Glutamatergic neuron (in vitro differentiated cells): ENCODE measurements around the gene NTN1. TPM values are rescaled to one million over a fixed set of nuclear protein-coding genes. Genes with fewer than 3 reads are reported as not detected.

ENCODE experiments used
- DNase-seq: peaks from one replicate; pipeline ENCODE4 v3.0.0; 2022
- H3K27ac Mint-ChIP-seq: one replicate; pipeline ENCODE4 v1.8.0; 2020; ENCODE audit warnings: mild to moderate bottlenecking, mixed read lengths, inconsistent platforms; ENCODE audit not compliant: unreplicated experiment
- H3K27me3 Mint-ChIP-seq: one replicate; pipeline ENCODE4 v1.8.0; 2020; ENCODE audit warnings: mild to moderate bottlenecking, moderate library complexity, mixed read lengths, inconsistent platforms; ENCODE audit not compliant: unreplicated experiment
- H3K36me3 Mint-ChIP-seq: one replicate; pipeline ENCODE4 v1.8.0; 2020; ENCODE audit warnings: mild to moderate bottlenecking, mixed read lengths, inconsistent platforms; ENCODE audit not compliant: unreplicated experiment
- H3K4me1 Mint-ChIP-seq: one replicate; pipeline ENCODE4 v1.8.0; 2020; ENCODE audit warnings: mild to moderate bottlenecking, low read depth, mixed read lengths, inconsistent platforms; ENCODE audit not compliant: unreplicated experiment
- H3K4me3 Mint-ChIP-seq: one replicate; pipeline ENCODE4 v1.8.0; 2020; ENCODE audit warnings: mild to moderate bottlenecking, mixed read lengths, inconsistent platforms; ENCODE audit not compliant: unreplicated experiment
- H3K9me3 Mint-ChIP-seq: one replicate; pipeline ENCODE4 v1.8.0; 2020; ENCODE audit warnings: mild to moderate bottlenecking, moderate library complexity, mixed read lengths, inconsistent platforms; ENCODE audit not compliant: unreplicated experiment
- CTCF ChIP-seq: fragments of 200-600 bp; sonication (generic); IDR thresholded peaks from one replicate; pipeline ENCODE4 v1.5.0; 2021; ENCODE audit not compliant: partially characterized antibody, unreplicated experiment
- total RNA-seq: library from RNA; stranded (reverse); fragmentation: NEBNext Ultra II Directional; extraction: Animal tissue kit (Norgen Biotek cat#: 25700); gene quantifications from one replicate; pipeline ENCODE4 v1.2.1, GENCODE V29; 2021; ENCODE audit not compliant: unreplicated experiment

The NTN1 gene
- total RNA-seq, 1 donor from 2014 or later = 0.76 TPM

DNA sequence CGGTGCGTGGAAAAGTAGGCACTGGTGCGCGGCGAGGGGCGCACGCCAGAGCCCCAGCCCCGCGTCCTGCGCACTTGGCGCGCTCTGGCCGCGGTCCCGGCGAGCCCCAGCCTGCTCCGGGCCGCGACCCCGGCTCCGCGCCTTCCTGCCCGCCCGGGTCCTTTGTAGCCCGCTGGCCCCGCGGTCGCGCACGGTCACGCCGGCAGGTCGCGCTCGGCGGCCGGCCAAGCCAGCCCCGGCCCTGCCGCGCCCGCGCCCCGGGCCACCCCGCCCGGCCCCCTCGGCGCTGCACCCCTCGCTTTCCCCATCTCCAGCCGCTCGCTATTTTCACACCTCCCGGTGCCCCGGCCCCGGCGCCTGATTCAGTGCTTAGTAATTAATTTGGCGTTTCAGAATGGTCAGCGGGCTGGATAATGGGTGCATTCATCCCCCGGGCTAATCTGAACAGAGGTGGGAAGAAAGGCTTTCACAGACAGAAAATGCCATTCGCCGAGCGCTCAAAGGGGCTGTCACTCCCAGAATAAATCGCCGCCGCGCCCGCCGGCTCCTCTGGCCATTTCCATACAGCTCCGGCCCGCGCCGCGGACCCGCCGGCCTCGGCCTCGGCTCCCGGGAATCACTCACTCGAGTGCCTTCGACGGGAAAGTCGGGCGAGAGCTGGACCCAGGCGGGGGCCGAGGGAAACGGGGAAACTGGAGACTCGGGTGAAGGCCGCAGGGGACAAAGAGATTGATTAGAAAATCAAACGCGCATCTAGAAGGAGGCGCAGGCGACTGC lies 17.8 kb upstream of the NTN1 start:
- Mint-ChIP-seq H3K4me3 (peak overlapping the region; percentile 74), H3K36me3 (no peaks in the 10 kb centered on the region), H3K27me3 (peaks cover 22% of the 10 kb centered on the region), H3K9me3 (peaks cover 4% of the 10 kb centered on the region), H3K27ac (no peak overlapping the region), H3K4me1 (no peaks in the 10 kb centered on the region)
- TF ChIP-seq CTCF = no peak
- DNase-seq = peak; percentile 63

- TF ChIP-seq CTCF = no peak
- Mint-ChIP-seq H3K4me1 (no peaks in the 10 kb centered on the region), H3K36me3 (no peaks in the 10 kb centered on the region), H3K27me3 (peaks cover 27% of the 10 kb centered on the region), H3K9me3 (peaks cover 4% of the 10 kb centered on the region), H3K4me3 (no peak overlapping the region), H3K27ac (no peak overlapping the region)
- no peak for DNase-seq
Observed at GRCh38 chr17:9004132-9004960, 17.0 kb upstream of the NTN1 start.

DNA sequence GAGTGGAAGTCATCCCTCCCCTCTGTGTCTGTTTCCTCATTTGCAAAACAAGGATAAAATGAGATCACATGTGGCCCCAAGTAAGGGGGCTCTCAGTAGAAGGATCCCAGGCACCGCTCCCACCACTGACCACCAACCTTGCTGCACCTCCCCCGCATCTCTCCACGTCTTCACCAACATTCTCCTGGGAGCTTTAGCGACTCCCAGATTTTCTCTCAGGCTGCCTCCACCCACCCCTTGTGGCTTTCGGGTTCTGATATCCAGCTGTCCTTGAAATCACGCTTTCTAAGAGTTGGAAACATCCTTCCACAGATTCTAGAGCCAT lies 16.4 kb upstream of the NTN1 start:
- no peak for TF ChIP-seq CTCF
- no peaks in the 10 kb centered on the region for H3K36me3 Mint-ChIP-seq
- no peaks in the 10 kb centered on the region for H3K4me1 Mint-ChIP-seq
- H3K27me3 Mint-ChIP-seq = peaks cover 28% of the 10 kb centered on the region
- H3K9me3 Mint-ChIP-seq = peaks cover 4% of the 10 kb centered on the region
- peak overlapping the region; percentile 6 for H3K4me3 Mint-ChIP-seq
- no peak overlapping the region for H3K27ac Mint-ChIP-seq
- DNase-seq = no peak

GRCh38 chr17:9006175-9006767 lies 15.0 kb upstream of the NTN1 start:
- Mint-ChIP-seq H3K27ac (no peak overlapping the region), H3K9me3 (peaks cover 4% of the 10 kb centered on the region), H3K27me3 (peaks cover 28% of the 10 kb centered on the region), H3K4me3 (no peak overlapping the region), H3K4me1 (no peaks in the 10 kb centered on the region), H3K36me3 (no peaks in the 10 kb centered on the region)
- no peak for DNase-seq
- no peak for TF ChIP-seq CTCF
